ENCODE results near the gene EXOC3.
"Not testable (repeated sequence)": the region's sequence is repeated elsewhere in the genome, so short reads cannot be mapped to it uniquely, and the experiment has no call there.

Gene EXOC3

DNA sequence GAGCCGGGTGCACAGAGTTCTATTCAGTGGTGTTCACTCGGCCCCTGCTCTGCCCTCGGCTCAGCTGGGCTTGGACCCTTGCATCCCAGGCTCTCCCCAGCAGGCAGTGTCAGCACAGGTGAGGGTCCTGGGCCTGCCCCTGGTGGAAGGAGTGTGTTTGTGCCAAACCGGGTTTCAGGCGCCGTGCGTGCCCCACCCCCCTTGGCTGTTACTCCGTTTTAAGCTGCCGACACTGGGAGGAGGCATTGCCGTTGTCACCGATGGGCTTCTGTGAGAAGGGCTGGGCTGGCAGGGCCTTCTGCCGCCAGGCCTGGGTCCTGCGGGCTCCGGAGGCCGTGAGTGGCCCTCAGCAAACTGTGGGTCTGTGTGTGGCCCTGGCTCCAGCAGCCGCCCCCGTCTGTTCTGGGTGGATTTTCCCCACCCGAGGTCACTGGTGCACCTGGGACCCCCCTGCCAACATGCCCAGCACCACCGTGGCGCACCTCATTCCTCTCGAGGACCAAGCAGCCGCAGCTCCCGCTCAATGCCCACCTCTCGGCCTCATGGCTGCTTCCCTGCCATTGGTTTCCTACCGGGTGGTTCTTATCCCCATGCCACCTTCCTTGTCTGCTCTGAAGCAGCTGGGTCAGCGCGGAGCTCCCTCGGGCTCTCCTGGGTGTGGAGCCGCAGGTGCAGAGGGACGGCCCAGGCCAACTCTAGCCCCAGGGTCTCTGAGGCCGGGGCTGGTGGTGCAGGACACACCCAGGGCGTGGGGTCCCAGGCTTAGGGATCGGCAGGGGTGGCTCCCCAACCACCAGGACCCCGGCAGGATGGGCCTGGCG is 44.3 kb upstream of the EXOC3 start:
- in situ Hi-C loops (cut with HindIII; ENCODE audit: low sequenced_read_pairs) = no loop called here
- no peak for DNase-seq (ENCODE audit: low read depth, low spot score)
- no peak overlapping the region for H3K4me3 ChIP-seq (ENCODE audit: low read depth, low read length)
- TF ChIP-seq, protein P1, sequence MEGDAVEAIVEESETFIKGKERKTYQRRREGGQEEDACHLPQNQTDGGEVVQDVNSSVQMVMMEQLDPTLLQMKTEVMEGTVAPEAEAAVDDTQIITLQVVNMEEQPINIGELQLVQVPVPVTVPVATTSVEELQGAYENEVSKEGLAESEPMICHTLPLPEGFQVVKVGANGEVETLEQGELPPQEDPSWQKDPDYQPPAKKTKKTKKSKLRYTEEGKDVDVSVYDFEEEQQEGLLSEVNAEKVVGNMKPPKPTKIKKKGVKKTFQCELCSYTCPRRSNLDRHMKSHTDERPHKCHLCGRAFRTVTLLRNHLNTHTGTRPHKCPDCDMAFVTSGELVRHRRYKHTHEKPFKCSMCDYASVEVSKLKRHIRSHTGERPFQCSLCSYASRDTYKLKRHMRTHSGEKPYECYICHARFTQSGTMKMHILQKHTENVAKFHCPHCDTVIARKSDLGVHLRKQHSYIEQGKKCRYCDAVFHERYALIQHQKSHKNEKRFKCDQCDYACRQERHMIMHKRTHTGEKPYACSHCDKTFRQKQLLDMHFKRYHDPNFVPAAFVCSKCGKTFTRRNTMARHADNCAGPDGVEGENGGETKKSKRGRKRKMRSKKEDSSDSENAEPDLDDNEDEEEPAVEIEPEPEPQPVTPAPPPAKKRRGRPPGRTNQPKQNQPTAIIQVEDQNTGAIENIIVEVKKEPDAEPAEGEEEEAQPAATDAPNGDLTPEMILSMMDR (IDR thresholded peaks at IDR 0.05; ENCODE audit: low read depth, low read length) = no peak

- H3K4me3 ChIP-seq (ENCODE audit: low read depth, low read length) = peak overlapping the region; percentile 5
- in situ Hi-C loops (cut with HindIII; ENCODE audit: low sequenced_read_pairs) = no loop called here
- TF ChIP-seq, protein P1 (IDR thresholded peaks at IDR 0.05; ENCODE audit: low read depth, low read length) = no peak
- DNase-seq (ENCODE audit: low read depth, low spot score) = peak; percentile 92
Measured at GRCh38 chr5:399296-400281, 43.4 kb upstream of the EXOC3 start.

DNA sequence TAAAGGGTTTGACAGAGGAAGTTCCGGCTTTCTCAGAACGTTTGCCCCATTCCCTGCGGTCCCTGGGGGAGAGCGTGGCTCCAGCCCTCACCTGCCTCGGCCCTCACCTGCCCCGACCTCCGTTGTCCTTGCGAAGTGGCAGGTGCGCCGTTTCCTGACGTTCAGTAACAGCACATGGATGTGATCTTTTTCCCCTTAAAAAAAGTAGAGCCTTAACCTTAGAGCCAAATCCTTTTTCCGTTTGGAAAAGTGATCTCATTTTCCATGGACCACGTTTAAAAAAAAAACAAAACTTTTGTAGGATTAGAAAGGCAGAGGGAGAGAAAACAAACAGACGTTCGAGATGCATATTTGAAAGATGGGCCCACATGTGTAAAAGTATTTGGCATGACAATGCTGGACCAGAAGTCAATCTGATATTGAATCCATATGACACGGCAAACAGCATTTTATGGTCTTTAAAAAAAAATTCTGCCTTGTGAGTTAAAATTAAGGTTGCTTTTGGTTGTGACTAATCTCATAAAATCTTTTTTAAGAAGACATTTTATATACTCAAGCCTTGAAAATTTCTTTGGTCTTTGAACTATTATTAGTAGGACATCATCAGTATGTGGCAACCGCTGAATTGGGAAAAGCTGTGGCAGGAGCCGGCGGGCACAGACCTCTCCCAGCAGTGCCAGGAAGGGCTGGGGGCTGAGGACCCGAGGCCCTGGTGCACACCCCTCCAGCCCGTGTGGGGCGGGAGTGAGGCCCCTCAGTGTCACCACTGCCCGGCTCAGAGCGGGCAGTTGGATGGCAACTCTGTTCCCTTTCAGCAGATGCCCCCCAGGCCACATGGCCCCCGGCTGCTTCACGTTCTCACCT is 42.5 kb upstream of the EXOC3 start:
- in situ Hi-C loops (cut with HindIII; ENCODE audit: low sequenced_read_pairs) = no loop called here
- DNase-seq (ENCODE audit: low read depth, low spot score) = peak; percentile 40
- H3K4me3 ChIP-seq (ENCODE audit: low read depth, low read length) = peak overlapping the region; percentile 5
- TF ChIP-seq, protein P1 (IDR thresholded peaks at IDR 0.05; ENCODE audit: low read depth, low read length) = no peak

GRCh38 chr5:401146-402034 is 41.6 kb upstream of the EXOC3 start:
- no peak for DNase-seq (ENCODE audit: low read depth, low spot score)
- in situ Hi-C loops (cut with HindIII; ENCODE audit: low sequenced_read_pairs) = no loop called here
- H3K4me3 ChIP-seq (ENCODE audit: low read depth, low read length) = no peak overlapping the region
- TF ChIP-seq, protein P1 (IDR thresholded peaks at IDR 0.05; ENCODE audit: low read depth, low read length) = no peak

DNA sequence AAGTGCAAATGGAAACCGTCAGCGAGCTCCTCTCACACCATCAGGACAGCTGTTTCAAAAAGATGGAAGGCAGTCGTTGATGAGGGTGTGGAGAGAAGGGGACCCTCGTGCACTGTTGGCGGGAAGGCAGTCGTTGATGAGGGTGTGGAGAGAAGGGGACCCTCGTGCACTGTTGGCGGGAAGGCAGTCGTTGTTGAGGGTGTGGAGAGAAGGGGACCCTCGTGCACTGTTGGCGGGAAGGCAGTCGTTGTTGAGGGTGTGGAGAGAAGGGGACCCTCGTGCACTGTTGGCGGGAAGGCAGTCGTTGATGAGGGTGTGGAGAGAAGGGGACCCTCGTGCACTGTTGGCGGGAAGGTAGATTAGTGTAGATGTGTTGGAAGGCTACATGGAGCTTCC is 40.8 kb upstream of the EXOC3 start:
- in situ Hi-C loops (cut with HindIII; ENCODE audit: low sequenced_read_pairs); DNase-seq (ENCODE audit: low read depth, low spot score); H3K4me3 ChIP-seq (ENCODE audit: low read depth, low read length): not testable (repeated sequence)

DNA sequence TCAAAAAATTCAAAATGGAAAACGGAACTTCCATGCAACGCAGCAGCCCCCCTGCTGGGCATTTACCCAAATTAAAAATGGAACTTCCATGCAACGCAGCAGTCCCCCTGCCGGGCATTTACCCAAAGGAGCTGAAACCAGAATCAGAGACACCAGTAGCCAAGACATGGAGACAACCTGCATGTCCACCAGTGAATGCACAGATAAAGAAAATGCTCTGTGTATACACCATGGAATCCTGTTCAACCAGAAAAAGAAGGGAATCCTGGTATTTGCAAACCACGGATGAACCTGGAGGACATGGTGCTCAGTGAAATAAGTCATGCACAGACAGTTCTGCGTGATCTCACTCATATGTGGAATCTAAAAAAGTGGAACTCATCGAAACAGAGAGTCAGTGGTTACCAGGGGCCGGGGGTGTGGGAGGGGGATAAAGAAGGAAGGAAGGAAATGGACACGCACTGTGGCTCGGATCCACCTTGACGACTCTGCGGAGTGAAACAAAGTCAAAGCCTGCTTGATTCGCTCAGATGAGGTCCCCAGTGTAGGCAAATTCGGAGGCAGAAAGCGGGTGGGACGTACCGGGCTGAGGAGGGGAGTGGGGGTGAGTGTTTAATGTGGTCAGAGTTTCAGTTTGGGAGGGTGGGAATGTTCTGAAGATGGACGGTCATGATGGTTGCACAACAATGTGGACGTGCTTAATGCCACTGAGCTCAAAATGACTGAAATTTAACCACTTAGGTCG is 40.2 kb upstream of the EXOC3 start:
- DNase-seq (ENCODE audit: low read depth, low spot score) = no peak
- in situ Hi-C loops (cut with HindIII; ENCODE audit: low sequenced_read_pairs) = no loop called here
- H3K4me3 ChIP-seq (ENCODE audit: low read depth, low read length) = no peak overlapping the region

More for the DNA sequence above, 40.2 kb upstream of the EXOC3 start:
- TF ChIP-seq, protein P1 (IDR thresholded peaks at IDR 0.05; ENCODE audit: low read depth, low read length) = no peak

Measured in astrocyte of the spinal cord (primary cell).